ENCODE data around the gene IFI30.
A peak's percentile ranks its signal among the peaks of the same experiment; 100 is the strongest.

IFI30 gene

GRCh38 chr19:18171605-18172327 lies 1.8 kb upstream of the IFI30 start:
- no peak for DNase-seq (ENCODE audit: low read depth)

GRCh38 chr19:18172331-18173053 lies 1.1 kb upstream of the IFI30 start:
- DNase-seq (ENCODE audit: low read depth), result no peak

GRCh38 chr19:18173054-18173571 lies 500 bp upstream of the IFI30 start:
- no peak for DNase-seq (ENCODE audit: low read depth)

GRCh38 chr19:18174983-18175382 lies 1.4 kb downstream of the IFI30 start:
- no peak for DNase-seq (ENCODE audit: low read depth)

GRCh38 chr19:18176367-18177310 lies 3.0 kb downstream of the IFI30 start:
- no peak for DNase-seq (ENCODE audit: low read depth)

GRCh38 chr19:18179957-18180356 lies 6.3 kb downstream of the IFI30 start:
- no peak for DNase-seq (ENCODE audit: low read depth)

- no peak for DNase-seq (ENCODE audit: low read depth)
Measured at GRCh38 chr19:18183529-18183928, 9.9 kb downstream of the IFI30 start.

- DNase-seq (ENCODE audit: low read depth), result no peak
Measured at GRCh38 chr19:18185538-18185937, 11.9 kb downstream of the IFI30 start.

- DNase-seq (ENCODE audit: low read depth), result no peak
Measured at GRCh38 chr19:18190278-18190677, 16.7 kb downstream of the IFI30 start.

GRCh38 chr19:18191640-18192062 lies 18.0 kb downstream of the IFI30 start:
- DNase-seq (ENCODE audit: low read depth), result no peak

GRCh38 chr19:18192673-18193387 lies 19.2 kb downstream of the IFI30 start, which contains the start of gene MPV17L2:
Gene MPV17L2, plus strand, starts transcription at chr19:18193218. Its CDS starts 64 bp downstream, at chr19:18193282.
- peak; percentile 99 for DNase-seq (ENCODE audit: low read depth)

- no peak for DNase-seq (ENCODE audit: low read depth)
Measured at GRCh38 chr19:18193388-18194180, 20.0 kb downstream of the IFI30 start.

GRCh38 chr19:18194181-18194530 lies 20.5 kb downstream of the IFI30 start:
- no peak for DNase-seq (ENCODE audit: low read depth)

- DNase-seq (ENCODE audit: low read depth), result no peak
Measured at GRCh38 chr19:18194554-18195238, 21.1 kb downstream of the IFI30 start.

- DNase-seq (ENCODE audit: low read depth), result no peak
Measured at GRCh38 chr19:18196511-18196845, 22.9 kb downstream of the IFI30 start.

GRCh38 chr19:18197306-18197705 lies 23.7 kb downstream of the IFI30 start:
- DNase-seq (ENCODE audit: low read depth), result no peak

GRCh38 chr19:18197941-18198340 lies 24.3 kb downstream of the IFI30 start:
- no peak for DNase-seq (ENCODE audit: low read depth)

- no peak for DNase-seq (ENCODE audit: low read depth)
Measured at GRCh38 chr19:18198374-18198773, 24.8 kb downstream of the IFI30 start.

- DNase-seq (ENCODE audit: low read depth), result no peak
Measured at GRCh38 chr19:18202397-18202777, 28.8 kb downstream of the IFI30 start.

- DNase-seq (ENCODE audit: low read depth), result no peak
Measured at GRCh38 chr19:18202778-18203407, 29.3 kb downstream of the IFI30 start.

Measured in T-helper 22 cell (primary cell).